Renal cortex interstitium (tissue), 11 donors: ENCODE results near the gene ANKRD27. TPM values are rescaled to one million over a fixed set of nuclear protein-coding genes. Genes with fewer than 3 reads are reported as not detected.
"Not testable (repeated sequence)": the region's sequence is repeated elsewhere in the genome, so short reads cannot be mapped to it uniquely, and the experiment has no call there.

Experiments
- DNase-seq, 11 donors: peaks; one replicate each; pipeline ENCODE4 v3.0.0-alpha.2; 2013; ENCODE audit warnings: low read depth in 9 of 11, low spot score in 4 of 11; ENCODE audit errors: extremely low read depth in 1 of 11
- polyA plus RNA-seq, 3 donors: library from polyadenylated mRNA; unstranded; fragments of 120-200 nt; gene quantifications; one replicate each; pipeline ENCODE4 v1.2.1, GENCODE V29; 2013; ENCODE audit not compliant: insufficient read length in 3 of 3

ANKRD27 gene
- polyA plus RNA-seq, 3 donors: 18.6 to 22.3 (median 18.9) TPM

GRCh38 chr19:32626969-32627368 lies 48.0 kb downstream of the ANKRD27 start:
- no peak for DNase-seq

GRCh38 chr19:32624410-32624809 lies 50.6 kb downstream of the ANKRD27 start:
- DNase-seq: no peak

- DNase-seq: no peak
These were observed 53.0 kb downstream of the ANKRD27 start for GRCh38 chr19:32622002-32622401.

- DNase-seq: no peak
These were observed 55.8 kb downstream of the ANKRD27 start for GRCh38 chr19:32619051-32619685.

- no peak for DNase-seq
These were observed 59.4 kb downstream of the ANKRD27 start for GRCh38 chr19:32615569-32615968.

GRCh38 chr19:32614916-32615315 lies 60.1 kb downstream of the ANKRD27 start:
- DNase-seq: no peak

GRCh38 chr19:32613008-32613407 lies 62.0 kb downstream of the ANKRD27 start:
- no peak for DNase-seq

- no peak for DNase-seq
These were observed 63.8 kb downstream of the ANKRD27 start for GRCh38 chr19:32611161-32611560.

- no peak for DNase-seq
These were observed 67.5 kb downstream of the ANKRD27 start for GRCh38 chr19:32607479-32607878.

GRCh38 chr19:32606289-32606688 lies 68.7 kb downstream of the ANKRD27 start:
- no peak for DNase-seq

GRCh38 chr19:32605544-32605943 lies 69.4 kb downstream of the ANKRD27 start:
- no peak for DNase-seq

- no peak for DNase-seq
These were observed 71.0 kb downstream of the ANKRD27 start for GRCh38 chr19:32603961-32604360.

- DNase-seq: peak in 4 of 11 donors; percentile 24 to 38 (median 29)
These were observed 75.2 kb downstream of the ANKRD27 start for GRCh38 chr19:32599736-32600157.

- DNase-seq: no peak
These were observed 75.7 kb downstream of the ANKRD27 start for GRCh38 chr19:32599258-32599657.

GRCh38 chr19:32598022-32598421 lies 77.0 kb downstream of the ANKRD27 start:
- DNase-seq: no peak

GRCh38 chr19:32595491-32595890 lies 79.5 kb downstream of the ANKRD27 start:
- no peak for DNase-seq

- DNase-seq: no peak
These were observed 81.0 kb downstream of the ANKRD27 start for GRCh38 chr19:32594021-32594420.

GRCh38 chr19:32587747-32588504 lies 87.1 kb downstream of the ANKRD27 start:
- DNase-seq: not testable (repeated sequence)

- DNase-seq: peak in 1 of 11 donors; percentile 2
These were observed 93.2 kb downstream of the ANKRD27 start for GRCh38 chr19:32581705-32582179.

- peak; percentile 83 to 95 (median 94) for DNase-seq
These were observed 93.9 kb downstream of the ANKRD27 start, which contains the start of gene PDCD5 for GRCh38 chr19:32580901-32581704. Gene PDCD5, plus strand, starts transcription at chr19:32581190. Its CDS starts 72 bp downstream, at chr19:32581262.
